GM23338 (cell line): ENCODE data around the gene ACADVL.

Experiments used
- CTCF ChIP-seq, 2 experiments: fragments of 200-600 bp in 1 of 2; sonication (generic) in 1 of 2; conservative IDR thresholded peaks; 2 replicates each; pipeline versions ENCODE4 v1.5.1 to v1.6.1; 2016 to 2017; ENCODE audit warnings: antibody characterized with exemption in 2 of 2, low read depth in 2 of 2, mild to moderate bottlenecking in 2 of 2, moderate library complexity in 1 of 2
- EZH2 ChIP-seq: fragments of 200-600 bp; sonication (generic); IDR thresholded peaks from one replicate; pipeline ENCODE4 v1.8.0; 2017; ENCODE audit warnings: antibody characterized with exemption, mild to moderate bottlenecking, low read depth; ENCODE audit not compliant: unreplicated experiment
- EZH2phosphoT487 ChIP-seq: fragments of 200-600 bp; sonication (generic); IDR thresholded peaks from one replicate; pipeline ENCODE4 v1.8.1; 2018; ENCODE audit warnings: antibody characterized with exemption; ENCODE audit not compliant: unreplicated experiment
- NANOG ChIP-seq: IDR thresholded peaks from 2 replicates; pipeline ENCODE4 v1.6.1; 2016; ENCODE audit warnings: antibody characterized with exemption, borderline replicate concordance
- POLR2AphosphoS5 ChIP-seq: IDR thresholded peaks from 2 replicates; pipeline ENCODE4 v1.6.1; 2016; ENCODE audit warnings: antibody characterized with exemption, low read depth
- REST ChIP-seq: IDR thresholded peaks from one replicate; pipeline ENCODE4 v1.6.1; 2018; ENCODE audit warnings: antibody characterized with exemption; ENCODE audit not compliant: unreplicated experiment
- STAT1 ChIP-seq: IDR thresholded peaks from one replicate; pipeline ENCODE4 v1.6.1; 2016; ENCODE audit warnings: antibody characterized with exemption; ENCODE audit not compliant: unreplicated experiment
- TF ChIP-seq, protein P1 (sequence below): IDR thresholded peaks from 2 replicates; pipeline ENCODE4 v1.6.1; 2016; ENCODE audit warnings: antibody characterized with exemption
- TF ChIP-seq, protein P2 (sequence below): fragments of 250-450 bp; sonication (Bioruptor Pico); IDR thresholded peaks from 2 replicates; pipeline ENCODE4 v1.5.0; 2020; ENCODE audit warnings: mild to moderate bottlenecking, moderate library complexity

GRCh38 chr17:7208754-7209460 is 10.8 kb upstream of the ACADVL start:
- TF ChIP-seq CTCF (conservative IDR thresholded peaks at IDR 0.05; ENCODE audit: low read depth in 2 of 2) (no peak), REST (no peak), EZH2 (no peak), POLR2AphosphoS5 (no peak), EZH2phosphoT487 (no peak), NANOG (no peak), STAT1 (no peak)
- TF ChIP-seq, protein P1, sequence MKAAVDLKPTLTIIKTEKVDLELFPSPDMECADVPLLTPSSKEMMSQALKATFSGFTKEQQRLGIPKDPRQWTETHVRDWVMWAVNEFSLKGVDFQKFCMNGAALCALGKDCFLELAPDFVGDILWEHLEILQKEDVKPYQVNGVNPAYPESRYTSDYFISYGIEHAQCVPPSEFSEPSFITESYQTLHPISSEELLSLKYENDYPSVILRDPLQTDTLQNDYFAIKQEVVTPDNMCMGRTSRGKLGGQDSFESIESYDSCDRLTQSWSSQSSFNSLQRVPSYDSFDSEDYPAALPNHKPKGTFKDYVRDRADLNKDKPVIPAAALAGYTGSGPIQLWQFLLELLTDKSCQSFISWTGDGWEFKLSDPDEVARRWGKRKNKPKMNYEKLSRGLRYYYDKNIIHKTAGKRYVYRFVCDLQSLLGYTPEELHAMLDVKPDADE, result no peak
- TF ChIP-seq, protein P2, sequence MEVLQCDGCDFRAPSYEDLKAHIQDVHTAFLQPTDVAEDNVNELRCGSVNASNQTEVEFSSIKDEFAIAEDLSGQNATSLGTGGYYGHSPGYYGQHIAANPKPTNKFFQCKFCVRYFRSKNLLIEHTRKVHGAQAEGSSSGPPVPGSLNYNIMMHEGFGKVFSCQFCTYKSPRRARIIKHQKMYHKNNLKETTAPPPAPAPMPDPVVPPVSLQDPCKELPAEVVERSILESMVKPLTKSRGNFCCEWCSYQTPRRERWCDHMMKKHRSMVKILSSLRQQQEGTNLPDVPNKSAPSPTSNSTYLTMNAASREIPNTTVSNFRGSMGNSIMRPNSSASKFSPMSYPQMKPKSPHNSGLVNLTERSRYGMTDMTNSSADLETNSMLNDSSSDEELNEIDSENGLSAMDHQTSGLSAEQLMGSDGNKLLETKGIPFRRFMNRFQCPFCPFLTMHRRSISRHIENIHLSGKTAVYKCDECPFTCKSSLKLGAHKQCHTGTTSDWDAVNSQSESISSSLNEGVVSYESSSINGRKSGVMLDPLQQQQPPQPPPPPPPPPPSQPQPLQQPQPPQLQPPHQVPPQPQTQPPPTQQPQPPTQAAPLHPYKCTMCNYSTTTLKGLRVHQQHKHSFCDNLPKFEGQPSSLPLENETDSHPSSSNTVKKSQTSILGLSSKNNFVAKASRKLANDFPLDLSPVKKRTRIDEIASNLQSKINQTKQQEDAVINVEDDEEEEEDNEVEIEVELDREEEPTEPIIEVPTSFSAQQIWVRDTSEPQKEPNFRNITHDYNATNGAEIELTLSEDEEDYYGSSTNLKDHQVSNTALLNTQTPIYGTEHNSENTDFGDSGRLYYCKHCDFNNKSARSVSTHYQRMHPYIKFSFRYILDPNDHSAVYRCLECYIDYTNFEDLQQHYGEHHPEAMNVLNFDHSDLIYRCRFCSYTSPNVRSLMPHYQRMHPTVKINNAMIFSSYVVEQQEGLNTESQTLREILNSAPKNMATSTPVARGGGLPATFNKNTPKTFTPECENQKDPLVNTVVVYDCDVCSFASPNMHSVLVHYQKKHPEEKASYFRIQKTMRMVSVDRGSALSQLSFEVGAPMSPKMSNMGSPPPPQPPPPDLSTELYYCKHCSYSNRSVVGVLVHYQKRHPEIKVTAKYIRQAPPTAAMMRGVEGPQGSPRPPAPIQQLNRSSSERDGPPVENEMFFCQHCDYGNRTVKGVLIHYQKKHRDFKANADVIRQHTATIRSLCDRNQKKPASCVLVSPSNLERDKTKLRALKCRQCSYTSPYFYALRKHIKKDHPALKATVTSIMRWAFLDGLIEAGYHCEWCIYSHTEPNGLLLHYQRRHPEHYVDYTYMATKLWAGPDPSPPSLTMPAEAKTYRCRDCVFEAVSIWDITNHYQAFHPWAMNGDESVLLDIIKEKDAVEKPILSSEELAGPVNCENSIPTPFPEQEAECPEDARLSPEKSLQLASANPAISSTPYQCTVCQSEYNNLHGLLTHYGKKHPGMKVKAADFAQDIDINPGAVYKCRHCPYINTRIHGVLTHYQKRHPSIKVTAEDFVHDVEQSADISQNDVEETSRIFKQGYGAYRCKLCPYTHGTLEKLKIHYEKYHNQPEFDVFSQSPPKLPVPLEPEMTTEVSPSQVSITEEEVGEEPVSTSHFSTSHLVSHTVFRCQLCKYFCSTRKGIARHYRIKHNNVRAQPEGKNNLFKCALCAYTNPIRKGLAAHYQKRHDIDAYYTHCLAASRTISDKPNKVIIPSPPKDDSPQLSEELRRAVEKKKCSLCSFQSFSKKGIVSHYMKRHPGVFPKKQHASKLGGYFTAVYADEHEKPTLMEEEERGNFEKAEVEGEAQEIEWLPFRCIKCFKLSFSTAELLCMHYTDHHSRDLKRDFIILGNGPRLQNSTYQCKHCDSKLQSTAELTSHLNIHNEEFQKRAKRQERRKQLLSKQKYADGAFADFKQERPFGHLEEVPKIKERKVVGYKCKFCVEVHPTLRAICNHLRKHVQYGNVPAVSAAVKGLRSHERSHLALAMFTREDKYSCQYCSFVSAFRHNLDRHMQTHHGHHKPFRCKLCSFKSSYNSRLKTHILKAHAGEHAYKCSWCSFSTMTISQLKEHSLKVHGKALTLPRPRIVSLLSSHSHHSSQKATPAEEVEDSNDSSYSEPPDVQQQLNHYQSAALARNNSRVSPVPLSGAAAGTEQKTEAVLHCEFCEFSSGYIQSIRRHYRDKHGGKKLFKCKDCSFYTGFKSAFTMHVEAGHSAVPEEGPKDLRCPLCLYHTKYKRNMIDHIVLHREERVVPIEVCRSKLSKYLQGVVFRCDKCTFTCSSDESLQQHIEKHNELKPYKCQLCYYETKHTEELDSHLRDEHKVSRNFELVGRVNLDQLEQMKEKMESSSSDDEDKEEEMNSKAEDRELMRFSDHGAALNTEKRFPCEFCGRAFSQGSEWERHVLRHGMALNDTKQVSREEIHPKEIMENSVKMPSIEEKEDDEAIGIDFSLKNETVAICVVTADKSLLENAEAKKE (CRISPR knock-in tag), result no peak
